Progenitor cell of endocrine pancreas (in vitro differentiated cells): Measurements from ENCODE around the gene SYCE1L. TPM values are rescaled to one million over a fixed set of nuclear protein-coding genes. Genes with fewer than 3 reads are reported as not detected.

Experiments used
- DNase-seq: peaks from one replicate; pipeline ENCODE4 v3.0.0; 2021; ENCODE audit warnings: low spot score; ENCODE audit not compliant: unreplicated experiment
- H3K27ac Mint-ChIP-seq: 2 replicates; pipeline ENCODE4 v1.8.0; 2021; ENCODE audit warnings: mild to moderate bottlenecking, moderate library complexity, mixed read lengths
- H3K27me3 Mint-ChIP-seq: 2 replicates; pipeline ENCODE4 v1.8.0; 2021; ENCODE audit warnings: mixed read lengths
- H3K36me3 Mint-ChIP-seq: 2 replicates; pipeline ENCODE4 v1.8.0; 2022; ENCODE audit warnings: mixed read lengths; ENCODE audit not compliant: insufficient read depth
- H3K4me1 Mint-ChIP-seq: 2 replicates; pipeline ENCODE4 v1.8.0; 2021; ENCODE audit warnings: low read depth, mixed read lengths
- H3K4me3 Mint-ChIP-seq: 2 replicates; pipeline ENCODE4 v1.8.0; 2021; ENCODE audit warnings: low read depth, mild to moderate bottlenecking, moderate library complexity, mixed read lengths
- H3K9me3 Mint-ChIP-seq: 2 replicates; pipeline ENCODE4 v1.8.0; 2021; ENCODE audit warnings: low read depth, mixed read lengths
- CTCF ChIP-seq: fragments of 200-600 bp; sonication (generic); IDR thresholded peaks from one replicate; pipeline ENCODE4 v1.5.0; 2021; ENCODE audit warnings: antibody characterized with exemption, mild to moderate bottlenecking; ENCODE audit not compliant: unreplicated experiment
- total RNA-seq: library from RNA; stranded (reverse); gene quantifications from 2 replicates; pipeline ENCODE4 v1.2.1, GENCODE V29; 2021

SYCE1L gene
- total RNA-seq, 1 donor from 2014 or later = 25.6 TPM

GRCh38 chr16:77206533-77206932 lies 7.3 kb downstream of the SYCE1L start:
- no peak overlapping the region for H3K4me3 Mint-ChIP-seq
- H3K27me3 Mint-ChIP-seq = peaks cover 4% of the 10 kb centered on the region
- H3K4me1 Mint-ChIP-seq = peaks cover 6% of the 10 kb centered on the region
- no peak for DNase-seq
- H3K27ac Mint-ChIP-seq = no peak overlapping the region
- TF ChIP-seq CTCF = no peak
- H3K36me3 Mint-ChIP-seq = peaks cover 2% of the 10 kb centered on the region
- no peaks in the 10 kb centered on the region for H3K9me3 Mint-ChIP-seq

- H3K9me3 Mint-ChIP-seq = no peaks in the 10 kb centered on the region
- H3K27ac Mint-ChIP-seq = no peak overlapping the region
- no peak for DNase-seq
- H3K4me1 Mint-ChIP-seq = peaks cover 10% of the 10 kb centered on the region
- H3K36me3 Mint-ChIP-seq = peaks cover 2% of the 10 kb centered on the region
- no peak overlapping the region for H3K4me3 Mint-ChIP-seq
- peaks cover 4% of the 10 kb centered on the region for H3K27me3 Mint-ChIP-seq
- no peak for TF ChIP-seq CTCF
These were observed 7.8 kb downstream of the SYCE1L start for GRCh38 chr16:77207030-77207429.

GRCh38 chr16:77208382-77208781 lies 9.2 kb downstream of the SYCE1L start:
- Mint-ChIP-seq H3K36me3 (peaks cover 2% of the 10 kb centered on the region), H3K27ac (no peak overlapping the region), H3K4me3 (no peak overlapping the region), H3K27me3 (peaks cover 4% of the 10 kb centered on the region), H3K4me1 (peaks cover 10% of the 10 kb centered on the region), H3K9me3 (no peaks in the 10 kb centered on the region)
- no peak for TF ChIP-seq CTCF
- DNase-seq = no peak

GRCh38 chr16:77211880-77212740 lies 12.9 kb downstream of the SYCE1L start:
- peak overlapping the region; percentile 85 for H3K27ac Mint-ChIP-seq
- H3K4me1 Mint-ChIP-seq = peaks cover 10% of the 10 kb centered on the region
- no peaks in the 10 kb centered on the region for H3K36me3 Mint-ChIP-seq
- peaks cover 4% of the 10 kb centered on the region for H3K27me3 Mint-ChIP-seq
- no peak for TF ChIP-seq CTCF
- peak overlapping the region; percentile 85 for H3K4me3 Mint-ChIP-seq
- no peaks in the 10 kb centered on the region for H3K9me3 Mint-ChIP-seq
- DNase-seq = peak; percentile 58

GRCh38 chr16:77212741-77213541 lies 13.7 kb downstream of the SYCE1L start:
- peak; percentile 51 for DNase-seq
- Mint-ChIP-seq H3K27ac (peak overlapping the region; percentile 87), H3K4me3 (peak overlapping the region; percentile 85), H3K4me1 (peaks cover 7% of the 10 kb centered on the region), H3K27me3 (peaks cover 4% of the 10 kb centered on the region), H3K9me3 (no peaks in the 10 kb centered on the region), H3K36me3 (no peaks in the 10 kb centered on the region)
- no peak for TF ChIP-seq CTCF
